Mucosa of rectum (tissue), 2 donors: ENCODE measurements around the gene FRRS1L.

Experiments
- H3K27ac ChIP-seq, 2 donors: one replicate each; pipeline ENCODE4 v1.7.0; 2013; ENCODE audit warnings: inconsistent platforms in 2 of 2, low read depth in 2 of 2, low read length in 2 of 2
- H3K27me3 ChIP-seq, 2 donors: one replicate each; pipeline ENCODE4 v1.7.0; 2013; ENCODE audit warnings: low read length in 2 of 2; ENCODE audit not compliant: control insufficient read depth in 2 of 2, insufficient read depth in 2 of 2
- H3K36me3 ChIP-seq, 2 donors: one replicate each; pipeline ENCODE4 v1.7.0; 2013; ENCODE audit warnings: low read length in 2 of 2; ENCODE audit not compliant: control insufficient read depth in 2 of 2, insufficient read depth in 2 of 2
- H3K4me1 ChIP-seq, 2 donors: one replicate each; pipeline ENCODE4 v1.7.0; 2013; ENCODE audit warnings: low read length in 2 of 2, mild to moderate bottlenecking in 1 of 2; ENCODE audit not compliant: control insufficient read depth in 2 of 2, insufficient read depth in 2 of 2
- H3K4me3 ChIP-seq, 2 donors: one replicate each; pipeline ENCODE4 v1.7.0; 2013; ENCODE audit warnings: low read length in 2 of 2
- H3K9ac ChIP-seq, 2 donors: one replicate each; pipeline ENCODE4 v1.7.0; 2013; ENCODE audit warnings: low read length in 2 of 2, low read depth in 1 of 2, mild to moderate bottlenecking in 1 of 2
- H3K9me3 ChIP-seq, 2 donors: one replicate each; pipeline ENCODE4 v1.7.0; 2013; ENCODE audit warnings: low read length in 2 of 2; ENCODE audit not compliant: control insufficient read depth in 2 of 2
- donor health status: healthy.
- donor health status: Normal muscosa, but diverticular disease.

Gene FRRS1L

GRCh38 chr9:109159583-109159982 is 7.5 kb downstream of the FRRS1L start:
- Histone ChIP-seq H3K9ac (no peak overlapping the region), H3K9me3 (no peaks in the 10 kb centered on the region), H3K4me3 (no peak overlapping the region), H3K27me3 (peaks cover 0 to 2% of the 10 kb centered on the region in 2 donors), H3K36me3 (no peaks in the 10 kb centered on the region), H3K27ac (no peak overlapping the region), H3K4me1 (peaks cover 0 to 4% of the 10 kb centered on the region in 2 donors)

- H3K4me1 ChIP-seq = peaks cover 0 to 4% of the 10 kb centered on the region in 2 donors
- no peak overlapping the region for H3K4me3 ChIP-seq
- H3K36me3 ChIP-seq = no peaks in the 10 kb centered on the region
- H3K27ac ChIP-seq = no peak overlapping the region
- H3K27me3 ChIP-seq = no peaks in the 10 kb centered on the region
- H3K9me3 ChIP-seq = no peaks in the 10 kb centered on the region
- H3K9ac ChIP-seq = no peak overlapping the region
These were observed 8.4 kb downstream of the FRRS1L start for GRCh38 chr9:109158651-109159050.

- peaks cover 0 to 3% of the 10 kb centered on the region in 2 donors for H3K9me3 ChIP-seq
- no peaks in the 10 kb centered on the region for H3K4me1 ChIP-seq
- H3K27ac ChIP-seq = no peak overlapping the region
- H3K36me3 ChIP-seq = no peaks in the 10 kb centered on the region
- H3K9ac ChIP-seq = no peak overlapping the region
- H3K27me3 ChIP-seq = no peaks in the 10 kb centered on the region
- no peak overlapping the region for H3K4me3 ChIP-seq
These were observed 10.3 kb downstream of the FRRS1L start for GRCh38 chr9:109156708-109157107.

- H3K9ac ChIP-seq = no peak overlapping the region
- no peaks in the 10 kb centered on the region for H3K27me3 ChIP-seq
- H3K36me3 ChIP-seq = no peaks in the 10 kb centered on the region
- H3K27ac ChIP-seq = peak overlapping the region in 1 of 2 donors; percentile 64
- peaks cover 0 to 3% of the 10 kb centered on the region in 2 donors for H3K9me3 ChIP-seq
- peak overlapping the region in 1 of 2 donors; percentile 10 for H3K4me3 ChIP-seq
- H3K4me1 ChIP-seq = peaks cover 0 to 2% of the 10 kb centered on the region in 2 donors
These were observed 16.0 kb downstream of the FRRS1L start for GRCh38 chr9:109150925-109151545.

DNA sequence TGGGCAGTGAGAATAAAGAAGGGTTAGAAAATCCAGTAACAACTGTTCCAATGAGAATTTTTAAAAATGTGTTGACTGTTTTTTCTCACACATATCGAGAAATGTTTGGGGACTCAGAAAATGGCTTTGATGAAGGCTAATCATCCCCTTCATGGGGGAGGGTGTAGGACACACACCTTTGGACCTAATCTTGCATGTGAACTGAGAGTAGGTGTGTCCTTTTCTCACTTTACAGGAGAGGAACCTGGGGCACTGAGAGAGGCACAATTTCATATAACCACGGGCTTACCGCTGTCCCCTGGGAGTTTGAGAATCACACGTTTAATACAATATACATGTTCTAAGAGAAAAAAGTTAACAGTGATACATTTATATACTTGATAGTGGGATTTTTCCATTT is 17.3 kb downstream of the FRRS1L start:
- H3K27me3 ChIP-seq = no peaks in the 10 kb centered on the region
- peaks cover 0 to 2% of the 10 kb centered on the region in 2 donors for H3K4me1 ChIP-seq
- no peak overlapping the region for H3K9ac ChIP-seq
- no peaks in the 10 kb centered on the region for H3K36me3 ChIP-seq
- peaks cover 0 to 3% of the 10 kb centered on the region in 2 donors for H3K9me3 ChIP-seq
- H3K27ac ChIP-seq = no peak overlapping the region
- no peak overlapping the region for H3K4me3 ChIP-seq

GRCh38 chr9:109149089-109149488 is 18.0 kb downstream of the FRRS1L start:
- Histone ChIP-seq H3K9ac (no peak overlapping the region), H3K4me3 (no peak overlapping the region), H3K4me1 (peaks cover 0 to 2% of the 10 kb centered on the region in 2 donors), H3K9me3 (peaks cover 0 to 3% of the 10 kb centered on the region in 2 donors), H3K27me3 (no peaks in the 10 kb centered on the region), H3K36me3 (no peaks in the 10 kb centered on the region), H3K27ac (no peak overlapping the region)

- no peak overlapping the region for H3K9ac ChIP-seq
- H3K4me3 ChIP-seq = no peak overlapping the region
- H3K9me3 ChIP-seq = no peaks in the 10 kb centered on the region
- H3K36me3 ChIP-seq = no peaks in the 10 kb centered on the region
- no peak overlapping the region for H3K27ac ChIP-seq
- H3K27me3 ChIP-seq = no peaks in the 10 kb centered on the region
- H3K4me1 ChIP-seq = no peaks in the 10 kb centered on the region
These were observed 22.0 kb downstream of the FRRS1L start for GRCh38 chr9:109145051-109145450.

DNA sequence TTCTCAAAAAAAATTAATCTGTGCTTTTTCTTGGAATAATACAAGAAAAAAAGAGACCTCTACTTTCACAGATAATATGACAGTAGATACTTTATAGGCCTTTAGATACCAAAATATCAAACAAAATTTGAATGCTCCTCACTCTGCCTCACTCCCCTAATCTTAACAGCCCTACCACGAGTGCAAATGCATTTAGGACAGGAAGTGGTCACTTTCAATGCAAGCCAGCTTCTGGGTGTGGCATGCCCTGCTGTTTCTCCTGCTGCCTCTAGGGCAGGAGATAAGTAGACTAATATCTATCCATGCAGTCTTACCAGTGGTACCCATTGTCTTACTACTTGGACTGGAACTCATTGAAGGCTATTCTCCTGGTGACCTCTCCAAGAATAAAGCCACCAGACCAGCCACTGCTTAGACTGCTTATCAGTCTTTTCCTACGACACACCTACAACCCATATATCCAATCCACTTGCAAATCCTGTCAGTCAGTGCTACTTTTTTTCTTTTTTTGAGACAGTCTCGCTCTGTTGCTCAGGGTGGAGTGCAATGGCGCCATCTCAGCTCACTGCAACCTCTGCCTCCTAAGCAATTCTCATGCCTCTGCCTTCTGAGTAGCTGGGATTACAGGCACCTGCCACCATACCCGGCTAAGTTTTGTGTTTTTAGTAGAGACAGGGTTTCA is 23.0 kb downstream of the FRRS1L start:
- Histone ChIP-seq H3K4me3 (no peak overlapping the region), H3K4me1 (no peaks in the 10 kb centered on the region), H3K36me3 (no peaks in the 10 kb centered on the region), H3K9me3 (no peaks in the 10 kb centered on the region), H3K27me3 (no peaks in the 10 kb centered on the region), H3K27ac (no peak overlapping the region), H3K9ac (no peak overlapping the region)

- no peaks in the 10 kb centered on the region for H3K36me3 ChIP-seq
- no peaks in the 10 kb centered on the region for H3K9me3 ChIP-seq
- H3K4me1 ChIP-seq = no peaks in the 10 kb centered on the region
- H3K9ac ChIP-seq = no peak overlapping the region
- H3K4me3 ChIP-seq = no peak overlapping the region
- no peaks in the 10 kb centered on the region for H3K27me3 ChIP-seq
- no peak overlapping the region for H3K27ac ChIP-seq
These were observed 25.7 kb downstream of the FRRS1L start for GRCh38 chr9:109141375-109141774.

DNA sequence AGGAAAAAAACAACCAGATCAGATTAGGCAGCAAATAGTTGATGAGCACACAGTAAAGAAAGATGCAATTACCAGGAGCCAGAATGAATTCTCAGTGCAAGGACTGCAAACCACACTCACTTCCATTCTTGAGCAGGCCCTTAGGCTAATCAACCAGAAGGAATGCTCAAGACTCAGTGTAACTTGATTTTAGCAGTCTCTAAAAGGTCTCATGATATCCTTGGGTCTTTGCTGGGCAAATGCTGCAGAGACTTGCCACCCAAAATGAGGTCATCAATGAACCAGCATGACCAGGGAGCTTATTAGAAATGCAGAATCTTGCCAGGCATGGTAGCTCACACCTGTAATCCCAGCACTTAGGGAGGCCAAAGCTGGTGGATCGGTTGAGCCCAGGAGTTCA is 27.2 kb downstream of the FRRS1L start:
- Histone ChIP-seq H3K27me3 (no peaks in the 10 kb centered on the region), H3K9me3 (no peaks in the 10 kb centered on the region), H3K4me3 (no peak overlapping the region), H3K27ac (no peak overlapping the region), H3K4me1 (no peaks in the 10 kb centered on the region), H3K9ac (no peak overlapping the region), H3K36me3 (no peaks in the 10 kb centered on the region)
